ENCODE data around the gene HSPB6. TPM values are rescaled to one million over a fixed set of nuclear protein-coding genes. Genes with fewer than 3 reads are reported as not detected.

The HSPB6 gene
- total and polyA plus RNA-seq, 2 of the 8 experiments (the other 6 are each of a cell fraction or from before 2014, with no cell fraction given) = 0.91 TPM; not detected in 1

- no peak for TF ChIP-seq TAF7 (optimal IDR thresholded peaks at IDR 0.05; ENCODE audit: borderline replicate concordance, low read depth, low read length)
- TF ChIP-seq CTCF (IDR thresholded peaks at IDR 0.05; ENCODE audit: control extremely low read depth in 1 of 3, insufficient read depth in 1 of 3, low read depth in 1 of 3, low read length in 3 of 3) = no peak; a peak in 1 of 4 replicates
- TF ChIP-seq SAP30 (IDR thresholded peaks at IDR 0.05; ENCODE audit: insufficient read depth, insufficient replicate concordance, low read length) = peak; percentile 88
- no peak for TF ChIP-seq RXRA (IDR thresholded peaks at IDR 0.05; ENCODE audit: insufficient read depth, low read depth, low read length)
- no peak for TF ChIP-seq KDM4A (IDR thresholded peaks at IDR 0.05; ENCODE audit: low read depth, low read length, severe bottlenecking)
- no peak for TF ChIP-seq MAX (IDR thresholded peaks at IDR 0.05)
- peak; percentile 78 for TF ChIP-seq SIX5 (IDR thresholded peaks at IDR 0.05; ENCODE audit: low read depth, low read length)
- no peak for TF ChIP-seq ATF2 (IDR thresholded peaks at IDR 0.05; ENCODE audit: low read length)
- peak; percentile 91 for TF ChIP-seq CREB1 (IDR thresholded peaks at IDR 0.05)
- TF ChIP-seq ATF3 (IDR thresholded peaks at IDR 0.05; ENCODE audit: insufficient read depth, low read depth, low read length) = no peak
- no peak for TF ChIP-seq BCL11A (IDR thresholded peaks at IDR 0.05; ENCODE audit: low read depth in 2 of 2, low read length in 2 of 2)
- TF ChIP-seq RAD21 (IDR thresholded peaks at IDR 0.05 in 1 of 2, conservative IDR thresholded peaks at IDR 0.05 in 1 of 2; ENCODE audit: low read depth in 2 of 2, low read length in 2 of 2) = no peak
- 0 out of 2 replicates have a peak, but pooled peaks have one; percentile 8 for TF ChIP-seq BACH1 (IDR thresholded peaks at IDR 0.05; ENCODE audit: low read length)
- TF ChIP-seq EGR1 (IDR thresholded peaks at IDR 0.05; ENCODE audit: borderline replicate concordance, low read depth, low read length) = peak; percentile 95
These were observed 11.3 kb downstream of the HSPB6 start, which contains the start of the genes PSENEN and U2AF1L4 (continued) for GRCh38 chr19:35745328-35746086.

Measured in H1 (cell line).